GM19468 (cell line): ENCODE data around the gene TTC27.
"Not testable (repeated sequence)": the region's sequence is repeated elsewhere in the genome, so short reads cannot be mapped to it uniquely, and the experiment has no call there.

Source experiments
- ATAC-seq: cut with Tn5 transposase; IDR thresholded peaks from one replicate; pipeline ENCODE4 v1.9.1; 2021; ENCODE audit warnings: mild to moderate bottlenecking, moderate library complexity, moderate number of reproducible peaks; ENCODE audit not compliant: unreplicated experiment; ENCODE audit errors: extremely low read depth

The TTC27 gene

GRCh38 chr2:32627814-32628579, at the start of gene TTC27:
Gene TTC27 (plus strand): TSS chr2:32628050. CDS start chr2:32628293, 243 bp downstream.
- peak; percentile 99 for ATAC-seq

GRCh38 chr2:32591669-32592463, 36.0 kb upstream of the TTC27 start:
- ATAC-seq: peak; percentile 49

GRCh38 chr2:32594573-32594972, 33.3 kb upstream of the TTC27 start:
- ATAC-seq: no peak

- no peak for ATAC-seq
Measured at GRCh38 chr2:32611366-32611765, 16.5 kb upstream of the TTC27 start.

- ATAC-seq: no peak
Measured at GRCh38 chr2:32611771-32612170, 16.1 kb upstream of the TTC27 start.

- no peak for ATAC-seq
Measured at GRCh38 chr2:32614084-32614483, 13.8 kb upstream of the TTC27 start.

- ATAC-seq: no peak
Measured at GRCh38 chr2:32617599-32618189, 10.2 kb upstream of the TTC27 start.

GRCh38 chr2:32622570-32623310, 5.1 kb upstream of the TTC27 start:
- no peak for ATAC-seq

- ATAC-seq: no peak
Measured at GRCh38 chr2:32623311-32623706, 4.5 kb upstream of the TTC27 start.

GRCh38 chr2:32624812-32625211, 3.0 kb upstream of the TTC27 start:
- no peak for ATAC-seq

- ATAC-seq: no peak
Measured at GRCh38 chr2:32626639-32627221, 1.1 kb upstream of the TTC27 start.

- peak; percentile 4 for ATAC-seq
Measured at GRCh38 chr2:32627441-32627813, 423 bp upstream of the TTC27 start.

GRCh38 chr2:32632089-32632488, 4.2 kb downstream of the TTC27 start:
- ATAC-seq: no peak

GRCh38 chr2:32633040-32633439, 5.2 kb downstream of the TTC27 start:
- no peak for ATAC-seq

- ATAC-seq: not testable (repeated sequence)
Measured at GRCh38 chr2:32638548-32638947, 10.7 kb downstream of the TTC27 start.

- ATAC-seq: no peak
Measured at GRCh38 chr2:32641180-32641579, 13.3 kb downstream of the TTC27 start.

GRCh38 chr2:32647180-32647651, 19.4 kb downstream of the TTC27 start:
- ATAC-seq: no peak

- ATAC-seq: no peak
Measured at GRCh38 chr2:32652555-32653209, 24.8 kb downstream of the TTC27 start.

- no peak for ATAC-seq
Measured at GRCh38 chr2:32656069-32656468, 28.2 kb downstream of the TTC27 start.
